Measurements from ENCODE around the gene EGFL8.
"Not testable (repeated sequence)": the region's sequence is repeated elsewhere in the genome, so short reads cannot be mapped to it uniquely, and the experiment has no call there.

Gene EGFL8

GRCh38 chr6:32178547-32179440 lies 14.4 kb downstream of the EGFL8 start:
- DNase-seq = no peak
- intact Hi-C loops (cut with DNase I) = no loop called here

- no peak for DNase-seq
- intact Hi-C loops (cut with DNase I) = no loop called here
Measured at GRCh38 chr6:32179766-32180405, 15.5 kb downstream of the EGFL8 start.

- DNase-seq = no peak
- intact Hi-C loops (cut with DNase I) = no loop called here
Measured at GRCh38 chr6:32181148-32181702, 16.8 kb downstream of the EGFL8 start.

GRCh38 chr6:32181915-32182529 lies 17.6 kb downstream of the EGFL8 start:
- peak in 2 of 42 donors; percentile 1 to 8 for DNase-seq
- intact Hi-C loops (cut with DNase I) = no loop called here

- DNase-seq = peak in 1 of 42 donors; percentile 3
- intact Hi-C loops (cut with DNase I) = no loop called here
Measured at GRCh38 chr6:32182555-32182981, 18.2 kb downstream of the EGFL8 start.

GRCh38 chr6:32183030-32183429 lies 18.6 kb downstream of the EGFL8 start:
- peak in 1 of 42 donors; percentile 24 for DNase-seq
- intact Hi-C loops (cut with DNase I) = no loop called here

GRCh38 chr6:32183483-32184083 lies 19.2 kb downstream of the EGFL8 start:
- DNase-seq = peak in 2 of 42 donors; percentile 3
- intact Hi-C loops (cut with DNase I) = no loop called here

- intact Hi-C loops (cut with DNase I) = no loop called here
Measured at GRCh38 chr6:32184084-32184640, 19.8 kb downstream of the EGFL8 start, which contains the start of gene AGER. TSS of gene AGER (minus strand) at chr6:32184253. CDS start at chr6:32184222, 31 bp downstream.

GRCh38 chr6:32185681-32186131 lies 21.3 kb downstream of the EGFL8 start:
- peak in 6 of 42 donors; percentile 32 to 61 (median 36) for DNase-seq

More at GRCh38 chr6:32184084-32184640, 19.8 kb downstream of the EGFL8 start, which contains the start of gene AGER:
- DNase-seq = peak in 2 of 42 donors; percentile 3 to 4

GRCh38 chr6:32186151-32186840 lies 21.9 kb downstream of the EGFL8 start:
- intact Hi-C loops (cut with DNase I) = not testable (repeated sequence)
- peak in 1 of 42 donors; percentile 2 for DNase-seq

More at GRCh38 chr6:32185681-32186131, 21.3 kb downstream of the EGFL8 start:
- intact Hi-C loops (cut with DNase I) = not testable (repeated sequence)

GRCh38 chr6:32187009-32187709 lies 22.8 kb downstream of the EGFL8 start:
- peak in 1 of 42 donors; percentile 1 for DNase-seq

GRCh38 chr6:32187725-32188380 lies 23.5 kb downstream of the EGFL8 start:
- intact Hi-C loops (cut with DNase I); DNase-seq: not testable (repeated sequence)

More at GRCh38 chr6:32187009-32187709, 22.8 kb downstream of the EGFL8 start:
- intact Hi-C loops (cut with DNase I) = no loop called here

- DNase-seq = peak in 1 of 42 donors; percentile 29
- intact Hi-C loops (cut with DNase I) = no loop called here
Measured at GRCh38 chr6:32188381-32189068, 24.1 kb downstream of the EGFL8 start.

GRCh38 chr6:32189069-32189741 lies 24.8 kb downstream of the EGFL8 start:
- DNase-seq = no peak
- intact Hi-C loops (cut with DNase I) = no loop called here

GRCh38 chr6:32189742-32190053 lies 25.3 kb downstream of the EGFL8 start:
- intact Hi-C loops (cut with DNase I) = no loop called here
- no peak for DNase-seq

Measured in head of caudate nucleus (tissue), 42 donors.